ENCODE measurements around the gene LRTM2.

The LRTM2 gene

GRCh38 chr12:1882405-1882804 lies 62.0 kb downstream of the LRTM2 start:
- Mint-ChIP-seq H3K27ac (no peak overlapping the region), H3K4me3 (no peak overlapping the region), H3K4me1 (peaks cover 22% of the 10 kb centered on the region), H3K27me3 (ENCODE audit: low read depth, poor library complexity) (peaks cover 16% of the 10 kb centered on the region), H3K36me3 (ENCODE audit: low read depth) (peaks cover under 1% of the 10 kb centered on the region), H3K9me3 (peaks cover 14% of the 10 kb centered on the region)
- no peak for DNase-seq
- TF ChIP-seq, protein P1, sequence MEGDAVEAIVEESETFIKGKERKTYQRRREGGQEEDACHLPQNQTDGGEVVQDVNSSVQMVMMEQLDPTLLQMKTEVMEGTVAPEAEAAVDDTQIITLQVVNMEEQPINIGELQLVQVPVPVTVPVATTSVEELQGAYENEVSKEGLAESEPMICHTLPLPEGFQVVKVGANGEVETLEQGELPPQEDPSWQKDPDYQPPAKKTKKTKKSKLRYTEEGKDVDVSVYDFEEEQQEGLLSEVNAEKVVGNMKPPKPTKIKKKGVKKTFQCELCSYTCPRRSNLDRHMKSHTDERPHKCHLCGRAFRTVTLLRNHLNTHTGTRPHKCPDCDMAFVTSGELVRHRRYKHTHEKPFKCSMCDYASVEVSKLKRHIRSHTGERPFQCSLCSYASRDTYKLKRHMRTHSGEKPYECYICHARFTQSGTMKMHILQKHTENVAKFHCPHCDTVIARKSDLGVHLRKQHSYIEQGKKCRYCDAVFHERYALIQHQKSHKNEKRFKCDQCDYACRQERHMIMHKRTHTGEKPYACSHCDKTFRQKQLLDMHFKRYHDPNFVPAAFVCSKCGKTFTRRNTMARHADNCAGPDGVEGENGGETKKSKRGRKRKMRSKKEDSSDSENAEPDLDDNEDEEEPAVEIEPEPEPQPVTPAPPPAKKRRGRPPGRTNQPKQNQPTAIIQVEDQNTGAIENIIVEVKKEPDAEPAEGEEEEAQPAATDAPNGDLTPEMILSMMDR (IDR thresholded peaks at IDR 0.05): no peak

GRCh38 chr12:1882850-1883470 lies 62.6 kb downstream of the LRTM2 start:
- H3K9me3 Mint-ChIP-seq: peaks cover 20% of the 10 kb centered on the region
- TF ChIP-seq, protein P1 (IDR thresholded peaks at IDR 0.05): no peak
- H3K27ac Mint-ChIP-seq: no peak overlapping the region
- H3K36me3 Mint-ChIP-seq (ENCODE audit: low read depth): peaks cover 7% of the 10 kb centered on the region
- H3K27me3 Mint-ChIP-seq (ENCODE audit: low read depth, poor library complexity): peaks cover 14% of the 10 kb centered on the region
- H3K4me1 Mint-ChIP-seq: peaks cover 19% of the 10 kb centered on the region
- DNase-seq: no peak
- no peak overlapping the region for H3K4me3 Mint-ChIP-seq

- Mint-ChIP-seq H3K27me3 (ENCODE audit: low read depth, poor library complexity) (peaks cover 16% of the 10 kb centered on the region), H3K4me3 (no peak overlapping the region), H3K9me3 (peaks cover 25% of the 10 kb centered on the region), H3K4me1 (peaks cover 14% of the 10 kb centered on the region), H3K27ac (no peak overlapping the region), H3K36me3 (ENCODE audit: low read depth) (peaks cover 9% of the 10 kb centered on the region)
- TF ChIP-seq, protein P1 (IDR thresholded peaks at IDR 0.05): no peak
- DNase-seq: no peak
These were observed 63.1 kb downstream of the LRTM2 start for GRCh38 chr12:1883513-1883912.

- Mint-ChIP-seq H3K36me3 (ENCODE audit: low read depth) (peaks cover 16% of the 10 kb centered on the region), H3K27me3 (ENCODE audit: low read depth, poor library complexity) (peaks cover 18% of the 10 kb centered on the region), H3K4me3 (no peak overlapping the region), H3K4me1 (peaks cover 14% of the 10 kb centered on the region), H3K9me3 (peaks cover 37% of the 10 kb centered on the region), H3K27ac (no peak overlapping the region)
- DNase-seq: no peak
- TF ChIP-seq, protein P1 (IDR thresholded peaks at IDR 0.05): no peak
These were observed 64.3 kb downstream of the LRTM2 start for GRCh38 chr12:1884651-1885050.

DNA sequence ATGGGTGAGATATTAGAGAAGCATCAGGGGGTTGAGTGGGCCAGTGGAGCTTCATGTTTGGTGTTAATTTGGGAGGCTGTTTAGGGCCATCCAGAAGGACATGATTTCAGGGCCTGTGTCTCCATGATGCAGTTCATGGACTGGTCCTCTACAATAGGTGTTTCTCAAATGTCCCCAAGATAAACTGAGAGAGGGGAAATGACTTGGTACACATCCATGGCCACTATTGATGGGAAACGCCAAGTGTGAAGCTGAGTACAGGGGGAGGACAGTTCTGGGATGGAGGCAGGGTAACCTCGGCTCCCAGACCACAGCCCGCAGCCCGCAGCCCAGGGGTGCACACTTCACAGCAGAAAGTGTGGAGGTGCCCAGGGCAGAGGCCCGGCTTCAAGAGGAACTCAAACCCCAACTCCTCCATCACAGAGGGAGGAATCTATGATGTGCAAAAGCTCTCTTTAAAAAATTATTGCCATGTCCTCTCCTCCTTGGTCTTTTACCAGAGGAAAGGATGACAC lies 64.8 kb downstream of the LRTM2 start:
- TF ChIP-seq, protein P1 (IDR thresholded peaks at IDR 0.05): no peak
- Mint-ChIP-seq H3K4me3 (no peak overlapping the region), H3K27me3 (ENCODE audit: low read depth, poor library complexity) (peaks cover 18% of the 10 kb centered on the region), H3K27ac (peak overlapping the region; percentile 27), H3K9me3 (peaks cover 40% of the 10 kb centered on the region), H3K4me1 (peaks cover 14% of the 10 kb centered on the region), H3K36me3 (ENCODE audit: low read depth) (peaks cover 16% of the 10 kb centered on the region)
- DNase-seq: no peak
